CD14-positive monocyte (primary cell): ENCODE measurements around the gene KMT2E. TPM values are rescaled to one million over a fixed set of nuclear protein-coding genes. Genes with fewer than 3 reads are reported as not detected.

ENCODE experiments used
- DNase-seq, 3 donors: peaks; one replicate each; pipeline ENCODE4 v3.0.0-alpha.2; 2011 to 2022
- H2AFZ ChIP-seq: 2 replicates; pipeline ENCODE4 v1.6.0; 2012; ENCODE audit warnings: mild to moderate bottlenecking, low read depth, low read length, inconsistent platforms; ENCODE audit not compliant: insufficient read depth, poor library complexity, severe bottlenecking
- H3K27ac ChIP-seq, 2 donors: 1 replicate in 1 of 2; 2 replicates in 1 of 2; pipeline ENCODE4 v1.5.1; 2012 to 2013; ENCODE audit warnings: low read length in 2 of 2, control low read depth in 1 of 2, inconsistent platforms in 1 of 2, low read depth in 1 of 2, mild to moderate bottlenecking in 1 of 2
- H3K27me3 ChIP-seq, 2 donors: one replicate each; pipeline versions ENCODE4 v1.6.0 to v1.6.1; 2011 to 2013; ENCODE audit warnings: low read length in 2 of 2; ENCODE audit not compliant: control insufficient read depth in 2 of 2, insufficient read depth in 2 of 2
- H3K36me3 ChIP-seq, 2 donors: replicated peaks in 1 of 2; 1 replicate in 1 of 2; 2 replicates in 1 of 2; pipeline versions ENCODE4 v1.5.1 to v1.6.1; 2012 to 2013; ENCODE audit warnings: low read length in 2 of 2, control low read depth in 1 of 2, inconsistent platforms in 1 of 2, mild to moderate bottlenecking in 1 of 2; ENCODE audit not compliant: insufficient read depth in 2 of 2, control insufficient read depth in 1 of 2
- H3K4me1 ChIP-seq, 2 donors: 1 replicate in 1 of 2; 2 replicates in 1 of 2; pipeline versions ENCODE4 v1.5.1 to v1.6.1; 2012 to 2013; ENCODE audit warnings: low read length in 2 of 2, control low read depth in 1 of 2, inconsistent platforms in 1 of 2, mild to moderate bottlenecking in 1 of 2, moderate library complexity in 1 of 2; ENCODE audit not compliant: insufficient read depth in 2 of 2, control insufficient read depth in 1 of 2
- H3K4me2 ChIP-seq: replicated peaks from 2 replicates; pipeline ENCODE3; 2012; ENCODE audit warnings: low read length, moderate library complexity, mild to moderate bottlenecking; ENCODE audit not compliant: poor library complexity, severe bottlenecking; ENCODE audit errors: extremely low read depth
- H3K4me3 ChIP-seq, 3 experiments: fragments of 200-600 bp in 1 of 3; sonication (generic) in 1 of 3; replicated peaks in 1 of 3; 1 replicate in 2 of 3; 2 replicates in 1 of 3; pipeline ENCODE4 v1.5.1; 2011 to 2013; ENCODE audit warnings: low read length in 3 of 3, mild to moderate bottlenecking in 3 of 3, control low read depth in 2 of 3, low read depth in 2 of 3, inconsistent platforms in 1 of 3, moderate library complexity in 1 of 3
- H3K79me2 ChIP-seq: 2 replicates; pipeline ENCODE4 v1.6.0; 2012; ENCODE audit warnings: mild to moderate bottlenecking, control low read depth, inconsistent platforms, low read length, moderate library complexity; ENCODE audit not compliant: insufficient read depth
- H3K9ac ChIP-seq: 2 replicates; pipeline ENCODE4 v1.6.0; 2017; ENCODE audit warnings: low read length, mild to moderate bottlenecking; ENCODE audit not compliant: insufficient read depth, poor library complexity, severe bottlenecking
- H3K9me3 ChIP-seq, 2 donors: replicated peaks in 1 of 2; 1 replicate in 1 of 2; 2 replicates in 1 of 2; pipeline versions ENCODE4 v1.5.1 to v1.6.1; 2012 to 2013; ENCODE audit warnings: low read length in 2 of 2, control low read depth in 1 of 2; ENCODE audit not compliant: control insufficient read depth in 1 of 2, insufficient read depth in 1 of 2
- H4K20me1 ChIP-seq: 2 replicates; pipeline ENCODE4 v1.6.0; 2012; ENCODE audit warnings: mild to moderate bottlenecking, low read length, control low read depth, moderate library complexity; ENCODE audit not compliant: insufficient read depth
- H3K27ac Mint-ChIP-seq, 7 donors: one replicate each; pipeline ENCODE4 v1.8.0; 2020; ENCODE audit warnings: mild to moderate bottlenecking in 7 of 7, mixed read lengths in 7 of 7, moderate library complexity in 6 of 7, inconsistent platforms in 2 of 7
- H3K27me3 Mint-ChIP-seq, 3 donors: one replicate each; pipeline ENCODE4 v1.8.0; 2021 to 2022; ENCODE audit warnings: low read depth in 3 of 3, mild to moderate bottlenecking in 3 of 3, mixed read lengths in 3 of 3, moderate library complexity in 3 of 3, inconsistent platforms in 1 of 3
- H3K36me3 Mint-ChIP-seq, 2 donors: one replicate each; pipeline ENCODE4 v1.8.0; 2020; ENCODE audit warnings: mixed read lengths in 2 of 2, inconsistent platforms in 1 of 2, mild to moderate bottlenecking in 1 of 2
- H3K4me1 Mint-ChIP-seq: one replicate; pipeline ENCODE4 v1.8.0; 2020; ENCODE audit warnings: mild to moderate bottlenecking, mixed read lengths
- H3K4me3 Mint-ChIP-seq, 2 donors: one replicate each; pipeline ENCODE4 v1.8.0; 2020; ENCODE audit warnings: mild to moderate bottlenecking in 2 of 2, mixed read lengths in 2 of 2, moderate library complexity in 1 of 2
- H3K9me3 Mint-ChIP-seq, 7 donors: one replicate each; pipeline ENCODE4 v1.8.0; 2020 to 2022; ENCODE audit warnings: mixed read lengths in 7 of 7, mild to moderate bottlenecking in 6 of 7, moderate library complexity in 6 of 7, inconsistent platforms in 2 of 7
- CTCF ChIP-seq: fragments of 200-600 bp; IDR thresholded peaks from one replicate; pipeline ENCODE4 v1.8.0; 2022; ENCODE audit warnings: antibody characterized with exemption, mild to moderate bottlenecking
- WGBS: methylation state at CpG from one replicate; pipeline ENCODE4 v1.1.5; 2013; ENCODE audit warnings: missing lambda C conversion rate; ENCODE audit not compliant: insufficient coverage; 5-methylcytosine and 5-hydroxymethylcytosine counted together
- intact Hi-C, 2 donors: fragments of 100-400 bp; cut with micrococcal nuclease; formaldehyde crosslinking; loops; one replicate each; pipeline versions ENCODE4 v1.15.0 to v1.15.1; 2023
- polyA plus RNA-seq, 3 donors: library from polyadenylated mRNA; depleted of rRNA in 1 of 3; unstranded in 2 of 3; stranded (reverse) in 1 of 3; fragments of 300-500 nt in 2 of 3; fragments of >200 nt in 1 of 3; fragmentation: Illumina TruSeq in 2 of 3; gene quantifications; 1 replicate in 2 of 3; 2 replicates in 1 of 3; pipeline ENCODE4 v1.2.3, GENCODE V29; 2012 to 2021

KMT2E gene
- polyA plus RNA-seq, 3 donors = 21.5 to 58.0 (median 33.1) TPM

DNA sequence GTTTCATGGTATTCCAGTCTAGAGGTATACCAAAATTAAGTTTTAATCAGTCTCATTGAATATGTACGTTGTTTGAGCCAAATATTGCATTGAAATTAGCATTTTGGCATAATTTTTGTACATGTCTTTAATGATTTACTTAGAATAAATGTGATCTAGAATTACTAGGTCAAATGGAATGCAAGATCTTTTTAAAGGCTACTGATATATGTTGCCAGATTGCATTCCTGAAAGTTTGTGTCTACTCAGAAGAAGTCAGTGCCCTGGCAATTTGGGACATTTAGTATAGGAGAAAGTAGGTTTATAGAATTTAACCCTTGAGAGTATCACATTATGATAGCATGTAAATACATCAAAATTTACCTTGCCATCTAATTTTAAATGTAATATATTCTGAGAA is 32.4 kb downstream of the KMT2E start:
- TF ChIP-seq CTCF = no peak

DNA sequence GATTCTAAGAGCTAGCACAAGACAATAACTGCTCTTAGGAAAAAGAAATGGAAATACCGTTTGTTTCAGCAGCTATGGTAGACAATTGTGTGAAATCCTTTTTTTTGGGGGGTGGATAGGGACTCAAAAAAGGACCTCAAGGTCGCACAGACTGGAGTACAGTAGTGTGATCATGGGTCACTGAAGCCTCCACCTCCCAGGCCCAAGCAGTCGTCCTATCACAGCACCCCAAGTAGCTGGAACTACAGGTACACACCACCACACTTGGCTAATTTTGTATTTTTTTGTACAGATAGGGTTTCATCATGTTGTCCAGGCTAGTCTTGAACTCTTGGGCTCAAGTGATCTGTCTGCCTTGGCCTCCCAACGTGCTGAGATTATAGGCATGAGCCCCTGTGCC is 33.9 kb downstream of the KMT2E start:
- no peak for TF ChIP-seq CTCF
- Mint-ChIP-seq H3K36me3 (peaks cover 65 to 80% of the 10 kb centered on the region in 2 donors), H3K4me1 (peaks cover 8% of the 10 kb centered on the region), H3K9me3 (no peaks in the 10 kb centered on the region), H3K27me3 (no peaks in the 10 kb centered on the region), H3K4me3 (no peak overlapping the region), H3K27ac (peak overlapping the region in 2 of 7 donors; percentile 26 to 59)
- H3K9ac ChIP-seq = no peak overlapping the region
- H3K27me3 ChIP-seq = no peaks in the 10 kb centered on the region
- no peaks in the 10 kb centered on the region for H3K9me3 ChIP-seq
- peak overlapping the region in 1 of 2 donors; percentile 29 for H3K27ac ChIP-seq
- H2AFZ ChIP-seq = no peak overlapping the region
- peaks cover 97% of the 10 kb centered on the region for H4K20me1 ChIP-seq
- H3K4me1 ChIP-seq = no peaks in the 10 kb centered on the region
- H3K4me3 ChIP-seq = no peak overlapping the region
- H3K79me2 ChIP-seq = peaks cover 99% of the 10 kb centered on the region
- DNase-seq = no peak
- WGBS = no CpG with 5 or more reads among the region's 4 CpGs
- H3K36me3 ChIP-seq = peaks cover 66 to 89% of the 10 kb centered on the region in 2 donors
- intact Hi-C loops = loop anchor here (10.0 kb wide), 2 partner anchors 63 to 113 kb away; no protein-coding TSS in a partner anchor
- H3K4me2 ChIP-seq = no peak overlapping the region

More for the DNA sequence above, 32.4 kb downstream of the KMT2E start:
- Histone ChIP-seq H3K4me1 (no peaks in the 10 kb centered on the region), H3K9ac (no peak overlapping the region), H3K27me3 (no peaks in the 10 kb centered on the region), H2AFZ (no peak overlapping the region), H3K36me3 (peaks cover 72 to 91% of the 10 kb centered on the region in 2 donors), H3K79me2 (peaks cover 99% of the 10 kb centered on the region), H3K9me3 (no peaks in the 10 kb centered on the region), H3K27ac (peak overlapping the region in 1 of 2 donors; percentile 12), H3K4me2 (no peak overlapping the region), H3K4me3 (no peak overlapping the region), H4K20me1 (peaks cover 99% of the 10 kb centered on the region)
- Mint-ChIP-seq H3K27ac (no peak overlapping the region), H3K36me3 (peaks cover 66 to 84% of the 10 kb centered on the region in 2 donors), H3K4me3 (no peak overlapping the region), H3K27me3 (no peaks in the 10 kb centered on the region), H3K9me3 (no peaks in the 10 kb centered on the region), H3K4me1 (peaks cover 8% of the 10 kb centered on the region)
- WGBS = no CpG with 5 or more reads among the region's 1 CpG
- DNase-seq = no peak
- intact Hi-C loops = loop anchor here (10.0 kb wide), 2 partner anchors 62 to 112 kb away; no protein-coding TSS in a partner anchor
